ENCODE measurements around the gene ARHGAP26. TPM values are rescaled to one million over a fixed set of nuclear protein-coding genes. Genes with fewer than 3 reads are reported as not detected.

Gene ARHGAP26
- total RNA-seq, 2 donors from 2014 or later = 24.0 to 24.3 TPM

DNA sequence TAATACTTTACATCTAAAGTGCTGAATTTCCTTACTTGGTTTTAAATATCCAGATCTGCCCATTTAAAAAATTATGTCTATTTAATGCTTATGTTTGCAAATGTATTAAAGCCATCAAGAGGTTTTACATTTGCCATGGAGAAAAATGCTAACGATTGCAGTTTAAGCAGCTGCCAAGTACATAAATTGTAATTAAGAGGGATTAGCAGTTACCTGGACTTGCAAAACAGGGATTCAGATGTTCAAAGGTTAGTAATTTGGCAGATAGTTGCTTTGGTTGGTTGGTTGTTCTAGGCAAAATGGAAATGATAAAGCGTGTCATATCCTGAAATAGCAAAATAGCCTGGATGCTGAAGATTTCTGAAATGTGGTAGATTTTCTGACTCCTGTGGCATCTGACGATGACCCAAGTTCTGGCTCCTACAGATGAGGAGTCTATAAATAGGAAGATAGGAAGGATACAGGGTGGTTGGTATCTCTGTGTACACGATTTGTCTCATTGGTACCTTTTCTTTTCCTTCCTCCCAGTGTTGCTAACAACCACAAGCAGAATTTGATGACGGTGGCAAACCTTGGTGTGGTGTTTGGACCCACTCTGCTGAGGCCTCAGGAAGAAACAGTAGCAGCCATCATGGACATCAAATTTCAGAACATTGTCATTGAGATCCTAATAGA is 350.4 kb downstream of the ARHGAP26 start:
- Mint-ChIP-seq H3K4me3 (peak overlapping the region in 1 of 2 donors; percentile 33), H3K27me3 (ENCODE audit: low read depth) (no peaks in the 10 kb centered on the region), H3K27ac (no peak overlapping the region), H3K4me1 (ENCODE audit: low read depth) (peaks cover 75% of the 10 kb centered on the region), H3K9me3 (peaks cover 0 to 4% of the 10 kb centered on the region in 2 donors), H3K36me3 (ENCODE audit: insufficient read depth in 2 of 2) (peaks cover 6% of the 10 kb centered on the region in 2 donors)
- DNase-seq (no peak), ATAC-seq (replicated peaks in 1 of 2) (no peak)

DNA sequence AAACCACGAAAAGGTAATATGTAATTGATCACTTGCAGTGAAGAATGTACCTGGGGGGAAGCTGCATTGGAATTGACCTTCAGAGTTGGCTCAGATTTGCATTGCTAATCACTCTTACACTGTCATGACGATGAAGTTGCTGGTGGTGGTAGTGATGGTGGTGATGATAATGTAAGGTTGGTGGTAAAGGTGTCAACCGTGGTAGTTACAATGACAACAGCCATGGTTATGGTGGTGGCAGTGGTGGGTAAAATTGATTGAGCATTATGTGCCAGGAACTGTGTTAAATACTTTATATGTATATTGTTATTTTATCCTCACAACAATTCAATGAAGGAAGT is 350.9 kb downstream of the ARHGAP26 start:
- DNase-seq (peak; percentile 43 to 46), ATAC-seq (replicated peaks in 1 of 2) (peak; percentile 72 to 81)
- peaks cover 0 to 4% of the 10 kb centered on the region in 2 donors for H3K9me3 Mint-ChIP-seq
- H3K27ac Mint-ChIP-seq = no peak overlapping the region
- H3K4me1 Mint-ChIP-seq (ENCODE audit: low read depth) = peaks cover 75% of the 10 kb centered on the region
- H3K4me3 Mint-ChIP-seq = no peak overlapping the region
- H3K27me3 Mint-ChIP-seq (ENCODE audit: low read depth) = no peaks in the 10 kb centered on the region
- H3K36me3 Mint-ChIP-seq (ENCODE audit: insufficient read depth in 2 of 2) = peaks cover 6% of the 10 kb centered on the region in 2 donors

DNA sequence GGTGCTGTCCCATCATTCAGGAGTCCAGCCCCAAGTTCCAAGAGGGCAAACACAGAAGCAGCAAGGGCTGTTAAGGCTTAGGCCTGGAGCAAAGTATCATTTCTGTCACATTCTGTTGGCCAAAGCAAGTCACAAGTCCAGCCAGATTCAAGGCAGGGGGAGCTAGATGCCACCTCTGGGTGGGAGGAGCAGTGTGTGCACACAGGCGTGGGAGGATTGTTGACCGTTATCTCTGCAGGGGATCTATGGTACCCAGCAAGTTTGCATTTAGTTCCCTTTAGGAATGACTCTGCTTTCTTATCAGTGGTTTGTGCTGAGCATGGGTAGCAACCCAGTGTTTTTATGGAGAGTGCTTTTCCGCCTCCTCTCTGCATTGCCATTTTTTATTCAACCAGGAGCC is 354.4 kb downstream of the ARHGAP26 start:
- H3K27ac Mint-ChIP-seq = no peak overlapping the region
- ATAC-seq (replicated peaks in 1 of 2) (peak; percentile 37 to 42), DNase-seq (peak in 1 of 2 donors; percentile 20)
- H3K27me3 Mint-ChIP-seq (ENCODE audit: low read depth) = no peaks in the 10 kb centered on the region
- peak overlapping the region in 1 of 2 donors; percentile 21 for H3K4me3 Mint-ChIP-seq
- peaks cover 6% of the 10 kb centered on the region in 2 donors for H3K36me3 Mint-ChIP-seq (ENCODE audit: insufficient read depth in 2 of 2)
- peaks cover 0 to 4% of the 10 kb centered on the region in 2 donors for H3K9me3 Mint-ChIP-seq
- H3K4me1 Mint-ChIP-seq (ENCODE audit: low read depth) = peaks cover 52% of the 10 kb centered on the region

DNA sequence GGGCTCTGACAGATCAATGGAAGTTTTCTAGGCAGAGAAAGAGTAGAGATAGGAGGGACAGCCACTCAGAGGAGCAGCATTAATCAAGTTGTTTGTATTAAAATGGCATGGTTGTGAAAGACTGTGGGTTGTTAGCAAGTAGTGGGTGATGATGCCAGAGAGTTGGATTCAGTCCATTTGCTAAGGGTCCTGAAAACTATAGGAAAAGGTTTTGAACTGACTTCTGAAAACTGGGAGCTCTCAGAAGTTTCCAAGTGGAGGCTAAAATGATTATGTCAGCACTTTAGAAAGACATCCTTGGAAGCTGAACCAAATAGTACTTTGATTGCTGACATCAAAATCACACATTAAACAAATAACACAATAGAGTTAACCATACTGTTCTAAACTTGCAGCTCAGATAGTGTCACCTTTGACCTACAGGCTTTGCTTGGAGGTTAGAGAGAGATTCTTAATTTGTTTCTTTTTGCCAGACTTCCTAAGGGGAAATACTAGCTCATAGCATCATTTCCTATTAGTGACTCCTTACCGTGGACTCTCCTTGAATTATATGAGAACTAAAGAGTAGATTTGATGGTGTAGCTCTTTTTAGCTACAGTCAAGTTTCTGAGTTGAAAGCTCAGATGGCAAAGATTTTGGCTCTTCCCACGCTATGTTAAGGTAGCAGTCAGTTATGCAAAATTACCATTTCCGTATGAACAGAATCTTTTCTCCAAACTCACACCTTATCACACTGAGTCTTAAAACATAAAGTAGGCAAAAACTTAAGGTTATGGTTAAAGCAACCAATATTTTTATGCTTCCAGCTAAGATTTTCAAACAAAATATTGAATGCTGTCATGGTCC is 356.2 kb downstream of the ARHGAP26 start:
- Mint-ChIP-seq H3K4me1 (ENCODE audit: low read depth) (peaks cover 34% of the 10 kb centered on the region), H3K4me3 (no peak overlapping the region), H3K9me3 (peaks cover 0 to 4% of the 10 kb centered on the region in 2 donors), H3K27me3 (ENCODE audit: low read depth) (no peaks in the 10 kb centered on the region), H3K27ac (no peak overlapping the region), H3K36me3 (ENCODE audit: insufficient read depth in 2 of 2) (peaks cover 4% of the 10 kb centered on the region in 2 donors)
- DNase-seq (no peak), ATAC-seq (replicated peaks in 1 of 2) (no peak)

DNA sequence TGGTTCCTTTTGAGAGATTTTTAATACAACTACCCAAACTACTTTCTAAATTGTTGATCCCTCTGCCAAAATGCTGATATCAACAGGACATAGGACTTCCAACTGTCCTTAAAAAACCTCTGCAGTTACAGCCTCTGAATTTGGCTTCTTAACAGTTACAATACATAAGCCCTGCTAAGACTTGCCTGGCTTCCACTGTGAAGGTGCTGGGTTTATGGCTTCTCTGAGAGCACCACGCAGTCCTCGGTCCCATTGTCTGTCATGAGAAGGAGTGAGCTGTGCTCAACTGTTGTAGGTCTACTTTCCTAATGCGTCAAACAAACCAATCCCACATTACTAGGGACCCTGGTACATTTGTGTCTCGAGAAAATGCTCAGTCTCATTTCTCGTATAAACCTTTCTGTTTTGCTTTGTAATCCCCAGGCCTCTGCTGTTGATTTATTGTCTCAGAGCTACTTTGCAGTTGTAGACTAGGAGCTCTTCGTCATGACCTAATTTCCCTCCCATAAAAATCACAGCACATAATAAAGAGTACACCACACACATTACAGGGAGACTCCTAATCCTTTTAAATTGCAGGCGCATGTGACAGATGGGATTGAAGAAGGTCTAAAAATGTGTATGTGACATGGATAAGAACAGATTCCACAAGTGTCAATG is 358.4 kb downstream of the ARHGAP26 start:
- Mint-ChIP-seq H3K27ac (no peak overlapping the region), H3K27me3 (ENCODE audit: low read depth) (no peaks in the 10 kb centered on the region), H3K9me3 (no peaks in the 10 kb centered on the region), H3K36me3 (ENCODE audit: insufficient read depth in 2 of 2) (no peaks in the 10 kb centered on the region), H3K4me3 (no peak overlapping the region), H3K4me1 (ENCODE audit: low read depth) (peaks cover 17% of the 10 kb centered on the region)
- DNase-seq (no peak), ATAC-seq (replicated peaks in 1 of 2) (no peak)

DNA sequence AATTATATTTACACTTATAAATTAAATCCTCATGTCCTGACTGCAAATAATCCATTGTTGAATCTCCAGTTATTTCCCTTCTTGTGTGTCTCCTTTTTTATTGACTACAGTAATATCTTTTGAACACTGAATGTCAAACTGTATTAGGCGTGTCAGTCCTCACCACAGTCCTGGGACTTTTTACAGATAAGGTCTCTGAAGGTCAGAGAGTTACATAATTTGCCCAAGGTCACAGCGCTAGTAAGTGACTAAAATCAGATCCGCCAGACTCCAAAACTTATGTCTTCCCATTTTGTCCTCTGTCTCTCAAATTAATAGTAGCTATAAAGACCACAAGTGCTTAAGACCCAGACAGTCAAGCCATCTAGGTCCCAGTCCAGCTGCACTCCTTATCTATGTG is 359.0 kb downstream of the ARHGAP26 start:
- DNase-seq = no peak
- Mint-ChIP-seq H3K4me1 (ENCODE audit: low read depth) (peaks cover 13% of the 10 kb centered on the region), H3K27me3 (ENCODE audit: low read depth) (no peaks in the 10 kb centered on the region), H3K9me3 (no peaks in the 10 kb centered on the region), H3K36me3 (ENCODE audit: insufficient read depth in 2 of 2) (no peaks in the 10 kb centered on the region), H3K27ac (no peak overlapping the region), H3K4me3 (no peak overlapping the region)
- no peak for ATAC-seq (replicated peaks in 1 of 2)

DNA sequence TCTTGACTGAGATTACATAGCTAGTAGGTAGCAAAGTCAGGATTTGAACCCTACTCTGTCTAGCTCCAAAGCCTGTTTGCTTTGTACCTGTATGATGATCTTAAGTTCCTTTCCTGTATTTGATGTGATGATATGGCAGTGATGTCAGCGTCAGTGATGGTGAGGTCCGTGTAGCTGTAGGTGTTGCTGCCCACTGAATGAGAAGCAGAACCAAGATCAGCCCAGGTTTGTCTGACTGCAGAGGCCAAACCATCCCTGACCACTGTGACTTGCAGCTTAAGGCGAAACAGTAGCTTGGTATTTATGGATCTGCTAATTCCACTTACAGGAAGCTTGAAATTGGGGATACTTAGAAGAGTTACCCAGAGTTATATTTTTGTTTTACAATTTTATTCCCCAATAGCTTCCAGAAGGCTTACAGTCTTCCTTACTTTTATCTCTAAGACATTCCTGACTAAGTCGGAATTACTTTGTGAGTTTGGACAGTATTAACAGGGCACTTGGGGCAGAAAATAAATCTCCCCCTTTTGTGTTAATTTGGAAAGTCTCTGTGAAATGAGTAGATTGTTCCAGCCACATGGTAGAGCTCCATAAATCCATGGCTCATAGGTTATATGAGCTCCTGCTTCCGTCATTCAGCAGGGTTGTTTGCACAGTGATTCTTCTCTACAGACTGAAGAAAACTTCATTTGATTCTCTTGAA is 359.9 kb downstream of the ARHGAP26 start:
- DNase-seq (no peak), ATAC-seq (replicated peaks in 1 of 2) (no peak)
- Mint-ChIP-seq H3K4me3 (no peak overlapping the region), H3K27ac (no peak overlapping the region), H3K27me3 (ENCODE audit: low read depth) (no peaks in the 10 kb centered on the region), H3K4me1 (ENCODE audit: low read depth) (peaks cover 11% of the 10 kb centered on the region), H3K9me3 (no peaks in the 10 kb centered on the region), H3K36me3 (ENCODE audit: insufficient read depth in 2 of 2) (no peaks in the 10 kb centered on the region)

DNA sequence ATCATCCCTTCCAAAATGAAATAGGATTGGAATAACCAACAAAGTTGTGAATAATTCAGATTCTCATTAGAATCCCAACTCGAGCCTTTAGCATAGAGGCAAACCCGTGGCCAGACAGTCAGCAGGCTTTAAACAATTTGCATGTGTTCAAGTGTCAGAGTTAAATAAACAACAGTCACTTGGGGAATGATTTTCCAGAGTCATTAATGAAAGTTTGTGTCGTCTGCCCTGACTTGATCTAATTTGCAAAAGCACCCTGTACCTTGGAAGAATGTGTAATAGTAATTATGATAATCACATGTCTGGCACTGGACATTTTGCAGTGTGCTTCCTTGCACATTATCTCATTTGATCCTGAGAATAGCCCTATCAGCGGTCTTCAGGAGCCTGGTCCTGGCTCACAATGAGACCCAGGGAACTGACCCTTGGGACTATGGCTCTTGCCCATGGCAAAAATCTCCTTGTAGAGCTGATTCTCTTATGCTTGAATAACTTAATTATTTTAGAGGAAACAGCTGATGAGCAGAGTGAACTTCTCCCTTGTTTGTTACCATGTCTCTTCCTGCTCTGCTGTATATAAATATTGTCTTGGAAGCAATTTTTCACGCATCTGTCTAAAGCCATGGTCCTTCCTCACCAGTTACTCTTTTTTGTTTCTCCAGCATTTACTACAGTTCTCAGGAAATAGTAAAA is 360.6 kb downstream of the ARHGAP26 start:
- peaks cover 7% of the 10 kb centered on the region for H3K4me1 Mint-ChIP-seq (ENCODE audit: low read depth)
- DNase-seq = no peak

DNA sequence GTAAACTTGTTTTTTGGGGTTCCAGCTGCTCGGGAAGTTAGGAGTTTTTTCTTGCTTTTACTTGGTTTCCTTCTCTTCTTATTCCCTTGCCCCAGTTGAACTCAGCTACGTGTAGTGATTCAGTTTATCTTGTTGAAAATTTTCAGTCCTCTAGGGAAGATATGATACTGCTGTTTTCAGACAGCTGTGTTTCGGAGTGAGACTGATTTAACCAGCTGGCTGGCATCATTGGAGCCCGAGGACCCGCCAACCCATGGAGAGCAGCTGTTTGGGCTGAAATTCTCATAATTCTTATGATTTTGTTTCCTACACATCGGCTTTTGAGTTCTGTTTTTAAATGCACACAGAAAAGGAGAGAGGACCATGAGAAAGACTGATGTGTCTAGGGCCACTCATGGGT is 361.8 kb downstream of the ARHGAP26 start:
- no peak overlapping the region for H3K4me3 Mint-ChIP-seq
- H3K4me1 Mint-ChIP-seq (ENCODE audit: low read depth) = peaks cover 7% of the 10 kb centered on the region
- no peaks in the 10 kb centered on the region for H3K36me3 Mint-ChIP-seq (ENCODE audit: insufficient read depth in 2 of 2)
- ATAC-seq (replicated peaks in 1 of 2) (no peak), DNase-seq (no peak)
- no peak overlapping the region for H3K27ac Mint-ChIP-seq
- no peaks in the 10 kb centered on the region for H3K9me3 Mint-ChIP-seq
- H3K27me3 Mint-ChIP-seq (ENCODE audit: low read depth) = no peaks in the 10 kb centered on the region

More for the DNA sequence above, 360.6 kb downstream of the ARHGAP26 start:
- Mint-ChIP-seq H3K27me3 (ENCODE audit: low read depth) (no peaks in the 10 kb centered on the region), H3K27ac (no peak overlapping the region), H3K4me3 (no peak overlapping the region), H3K36me3 (ENCODE audit: insufficient read depth in 2 of 2) (no peaks in the 10 kb centered on the region), H3K9me3 (no peaks in the 10 kb centered on the region)
- ATAC-seq (replicated peaks in 1 of 2) = no peak

DNA sequence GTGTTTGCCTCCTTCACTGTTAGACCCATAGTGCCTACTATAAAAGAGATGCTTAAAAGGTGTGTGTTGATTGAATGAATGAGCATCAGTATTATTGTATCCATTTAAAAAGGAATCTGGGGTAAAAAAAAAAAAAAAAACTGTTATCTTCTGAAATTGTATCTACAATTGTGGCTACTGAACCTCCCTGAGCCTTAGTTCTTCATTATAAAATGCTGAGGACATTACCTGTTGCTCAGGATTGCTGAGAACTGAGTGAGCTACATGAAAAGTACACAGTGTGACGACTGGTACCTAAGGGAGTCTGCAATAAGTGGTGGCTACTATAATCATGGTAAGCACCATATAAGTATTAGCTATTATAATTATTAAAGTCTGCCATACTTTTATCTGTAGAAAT is 362.6 kb downstream of the ARHGAP26 start:
- Mint-ChIP-seq H3K27ac (no peak overlapping the region), H3K4me3 (no peak overlapping the region), H3K9me3 (no peaks in the 10 kb centered on the region), H3K27me3 (ENCODE audit: low read depth) (no peaks in the 10 kb centered on the region), H3K36me3 (ENCODE audit: insufficient read depth in 2 of 2) (no peaks in the 10 kb centered on the region), H3K4me1 (ENCODE audit: low read depth) (peaks cover 7% of the 10 kb centered on the region)
- no peak for DNase-seq
- ATAC-seq (replicated peaks in 1 of 2) = no peak

DNA sequence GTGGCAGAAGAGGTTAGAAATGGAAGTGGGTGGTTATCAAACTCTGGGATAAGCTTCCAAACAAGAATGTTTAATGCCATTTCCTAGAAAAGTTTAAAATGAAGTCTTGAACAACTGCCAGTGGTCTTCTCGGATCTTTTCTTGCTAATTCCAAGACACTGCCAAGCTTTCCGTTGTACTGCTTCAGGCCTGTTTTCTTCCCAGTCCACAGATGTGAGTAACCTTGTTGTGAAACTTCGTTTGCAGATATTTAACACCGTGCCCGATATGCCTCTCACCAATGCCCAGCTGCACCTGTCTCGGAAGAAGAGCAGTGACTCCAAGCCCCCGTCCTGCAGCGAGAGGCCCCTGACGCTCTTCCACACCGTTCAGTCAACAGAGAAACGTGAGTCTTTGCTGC is 363.5 kb downstream of the ARHGAP26 start:
- DNase-seq (no peak), ATAC-seq (replicated peaks in 1 of 2) (no peak)
- H3K9me3 Mint-ChIP-seq = no peaks in the 10 kb centered on the region
- no peaks in the 10 kb centered on the region for H3K36me3 Mint-ChIP-seq (ENCODE audit: insufficient read depth in 2 of 2)
- H3K4me1 Mint-ChIP-seq (ENCODE audit: low read depth) = peaks cover 7% of the 10 kb centered on the region
- no peak overlapping the region for H3K4me3 Mint-ChIP-seq
- no peaks in the 10 kb centered on the region for H3K27me3 Mint-ChIP-seq (ENCODE audit: low read depth)
- no peak overlapping the region for H3K27ac Mint-ChIP-seq

DNA sequence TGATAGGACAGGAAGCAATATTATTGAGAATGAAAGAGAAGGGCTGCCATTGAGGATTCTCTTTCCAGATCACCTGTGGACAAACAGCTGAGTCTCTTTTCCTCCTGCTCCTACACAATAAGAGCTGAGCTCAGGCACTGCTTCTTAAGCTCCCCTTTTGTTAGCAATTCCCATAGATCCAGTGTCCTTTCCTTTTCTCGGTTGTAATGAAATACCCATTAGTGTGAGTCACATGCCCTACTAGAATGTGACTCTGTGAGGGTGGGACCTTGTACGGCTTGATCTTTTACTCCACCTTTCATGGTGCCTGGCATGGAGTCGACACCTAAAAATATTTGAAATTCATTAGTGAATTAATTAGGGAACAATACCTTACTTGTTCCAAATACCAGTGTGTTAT is 364.1 kb downstream of the ARHGAP26 start:
- Mint-ChIP-seq H3K27me3 (ENCODE audit: low read depth) (no peaks in the 10 kb centered on the region), H3K9me3 (no peaks in the 10 kb centered on the region), H3K36me3 (ENCODE audit: insufficient read depth in 2 of 2) (no peaks in the 10 kb centered on the region), H3K4me3 (no peak overlapping the region), H3K27ac (no peak overlapping the region), H3K4me1 (ENCODE audit: low read depth) (peaks cover 7% of the 10 kb centered on the region)
- ATAC-seq (replicated peaks in 1 of 2) (no peak), DNase-seq (no peak)

Measured in activated T-cell treated with anti-CD3 and anti-CD28 coated beads, Interleukin-2, amount 50 U/mL, for 72 hours (primary cell).